ENCODE data around the gene WDR13. TPM values are rescaled to one million over a fixed set of nuclear protein-coding genes. Genes with fewer than 3 reads are reported as not detected.
A peak's percentile ranks its signal among the peaks of the same experiment; 100 is the strongest.

WDR13 gene
- total RNA-seq, 4 donors from 2014 or later = 71.1 to 105 (median 93.2) TPM

GRCh38 chrX:48617542-48618340 lies 20.4 kb downstream of the WDR13 start:
- Histone ChIP-seq H3K27ac (no peak overlapping the region), H3K4me3 (no peak overlapping the region), H3K4me1 (no peaks in the 10 kb centered on the region), H3K9me3 (no peaks in the 10 kb centered on the region), H3K27me3 (no peaks in the 10 kb centered on the region), H3K36me3 (no peaks in the 10 kb centered on the region)
- 56% methylated on average over 4 of the region's 8 CpGs for WGBS
- TF ChIP-seq CTCF (IDR thresholded peaks at IDR 0.05) (no peak), POLR2AphosphoS5 (IDR thresholded peaks at IDR 0.05) (no peak), POLR2A (IDR thresholded peaks at IDR 0.05) (no peak), EP300 (IDR thresholded peaks at IDR 0.05) (no peak)
- DNase-seq (ENCODE audit: low spot score in 2 of 2) = no peak

- 75% methylated on average over 5 of the region's 5 CpGs for WGBS
- H3K4me3 ChIP-seq = no peak overlapping the region
- no peak for DNase-seq (ENCODE audit: low spot score in 2 of 2)
Observed at GRCh38 chrX:48626401-48627298, 29.4 kb downstream of the WDR13 start.

GRCh38 chrX:48631376-48632090 lies 34.2 kb downstream of the WDR13 start:
- WGBS = 59% methylated on average over 17 of the region's 18 CpGs
- H3K27me3 ChIP-seq = no peaks in the 10 kb centered on the region
- H3K4me3 ChIP-seq = peak overlapping the region; percentile 3
- peak; percentile 77 to 80 for DNase-seq (ENCODE audit: low spot score in 2 of 2)
- no peak for TF ChIP-seq EP300 (IDR thresholded peaks at IDR 0.05)
- TF ChIP-seq POLR2AphosphoS5 (IDR thresholded peaks at IDR 0.05) = no peak
- peak; percentile 23 to 31 for TF ChIP-seq CTCF (IDR thresholded peaks at IDR 0.05)
- TF ChIP-seq POLR2A (IDR thresholded peaks at IDR 0.05) = no peak
- no peaks in the 10 kb centered on the region for H3K36me3 ChIP-seq
- H3K27ac ChIP-seq = no peak overlapping the region
- H3K9me3 ChIP-seq = no peaks in the 10 kb centered on the region
- H3K4me1 ChIP-seq = peaks cover 9% of the 10 kb centered on the region

More at GRCh38 chrX:48626401-48627298, 29.4 kb downstream of the WDR13 start:
- H3K4me1 ChIP-seq = peaks cover 6% of the 10 kb centered on the region
- H3K27ac ChIP-seq = no peak overlapping the region
- no peaks in the 10 kb centered on the region for H3K36me3 ChIP-seq
- TF ChIP-seq EP300 (IDR thresholded peaks at IDR 0.05) = no peak
- H3K27me3 ChIP-seq = no peaks in the 10 kb centered on the region
- no peaks in the 10 kb centered on the region for H3K9me3 ChIP-seq

- Histone ChIP-seq H3K27ac (no peak overlapping the region), H3K4me1 (peaks cover 9% of the 10 kb centered on the region), H3K4me3 (no peak overlapping the region), H3K27me3 (no peaks in the 10 kb centered on the region), H3K36me3 (no peaks in the 10 kb centered on the region), H3K9me3 (no peaks in the 10 kb centered on the region)
- TF ChIP-seq CTCF (IDR thresholded peaks at IDR 0.05) (no peak), POLR2A (IDR thresholded peaks at IDR 0.05) (no peak), POLR2AphosphoS5 (IDR thresholded peaks at IDR 0.05) (no peak), EP300 (IDR thresholded peaks at IDR 0.05) (no peak)
- DNase-seq (ENCODE audit: low spot score in 2 of 2) = no peak
- WGBS = 87% methylated on average over 10 of the region's 10 CpGs
Observed at GRCh38 chrX:48632207-48632606, 34.9 kb downstream of the WDR13 start.

- Histone ChIP-seq H3K4me1 (peaks cover 6% of the 10 kb centered on the region), H3K36me3 (no peaks in the 10 kb centered on the region), H3K4me3 (no peak overlapping the region), H3K27me3 (no peaks in the 10 kb centered on the region), H3K9me3 (no peaks in the 10 kb centered on the region), H3K27ac (no peak overlapping the region)
- WGBS = 76% methylated on average over 1 of the region's 1 CpG
- DNase-seq (ENCODE audit: low spot score in 2 of 2) = no peak
- TF ChIP-seq CTCF (IDR thresholded peaks at IDR 0.05) (no peak), EP300 (IDR thresholded peaks at IDR 0.05) (no peak), POLR2AphosphoS5 (IDR thresholded peaks at IDR 0.05) (no peak), POLR2A (IDR thresholded peaks at IDR 0.05) (no peak)
Observed at GRCh38 chrX:48636301-48636700, 39.0 kb downstream of the WDR13 start.
